A204.1 (cell line): Measurements from ENCODE around the gene MTUS2.

Source experiments
- FAIRE-seq: peaks from 2 replicates; lab custom pipeline; 2012; peaks lifted over from hg19 to GRCh38; lab: Jason Lieb, UNC

The MTUS2 gene

GRCh38 chr13:29510651-29511084 lies 690.5 kb downstream of the MTUS2 start:
- FAIRE-seq = no peak

- FAIRE-seq = no peak
Measured at GRCh38 chr13:29511106-29511796, 691.1 kb downstream of the MTUS2 start.

GRCh38 chr13:29511980-29512379 lies 691.8 kb downstream of the MTUS2 start:
- FAIRE-seq = no peak

- no peak for FAIRE-seq
Measured at GRCh38 chr13:29513002-29513980, 693.2 kb downstream of the MTUS2 start.

- no peak for FAIRE-seq
Measured at GRCh38 chr13:29513981-29514719, 694.0 kb downstream of the MTUS2 start.

GRCh38 chr13:29514720-29515310 lies 694.7 kb downstream of the MTUS2 start:
- FAIRE-seq = no peak

GRCh38 chr13:29515372-29515771 lies 695.2 kb downstream of the MTUS2 start:
- no peak for FAIRE-seq

- FAIRE-seq = no peak
Measured at GRCh38 chr13:29516012-29516411, 695.9 kb downstream of the MTUS2 start.

- FAIRE-seq = no peak
Measured at GRCh38 chr13:29516880-29517279, 696.7 kb downstream of the MTUS2 start.

- no peak for FAIRE-seq
Measured at GRCh38 chr13:29519921-29520320, 699.8 kb downstream of the MTUS2 start.

- no peak for FAIRE-seq
Measured at GRCh38 chr13:29520671-29521070, 700.5 kb downstream of the MTUS2 start.

- no peak for FAIRE-seq
Measured at GRCh38 chr13:29521336-29521735, 701.2 kb downstream of the MTUS2 start.

- no peak for FAIRE-seq
Measured at GRCh38 chr13:29522044-29522685, 702.0 kb downstream of the MTUS2 start.

- FAIRE-seq = no peak
Measured at GRCh38 chr13:29523199-29523961, 703.2 kb downstream of the MTUS2 start.

GRCh38 chr13:29524176-29524575 lies 704.0 kb downstream of the MTUS2 start:
- no peak for FAIRE-seq

GRCh38 chr13:29524641-29525040 lies 704.5 kb downstream of the MTUS2 start:
- no peak for FAIRE-seq

GRCh38 chr13:29525757-29526156 lies 705.6 kb downstream of the MTUS2 start:
- no peak for FAIRE-seq

- no peak for FAIRE-seq
Measured at GRCh38 chr13:29526741-29527140, 706.6 kb downstream of the MTUS2 start.

GRCh38 chr13:29527511-29527910 lies 707.4 kb downstream of the MTUS2 start:
- FAIRE-seq = no peak

- no peak for FAIRE-seq
Measured at GRCh38 chr13:29527916-29528315, 707.8 kb downstream of the MTUS2 start.

- FAIRE-seq = no peak
Measured at GRCh38 chr13:29529754-29530153, 709.6 kb downstream of the MTUS2 start.
